ENCODE results near the gene SLC15A3.
A peak's percentile ranks its signal among the peaks of the same experiment; 100 is the strongest.

DNA sequence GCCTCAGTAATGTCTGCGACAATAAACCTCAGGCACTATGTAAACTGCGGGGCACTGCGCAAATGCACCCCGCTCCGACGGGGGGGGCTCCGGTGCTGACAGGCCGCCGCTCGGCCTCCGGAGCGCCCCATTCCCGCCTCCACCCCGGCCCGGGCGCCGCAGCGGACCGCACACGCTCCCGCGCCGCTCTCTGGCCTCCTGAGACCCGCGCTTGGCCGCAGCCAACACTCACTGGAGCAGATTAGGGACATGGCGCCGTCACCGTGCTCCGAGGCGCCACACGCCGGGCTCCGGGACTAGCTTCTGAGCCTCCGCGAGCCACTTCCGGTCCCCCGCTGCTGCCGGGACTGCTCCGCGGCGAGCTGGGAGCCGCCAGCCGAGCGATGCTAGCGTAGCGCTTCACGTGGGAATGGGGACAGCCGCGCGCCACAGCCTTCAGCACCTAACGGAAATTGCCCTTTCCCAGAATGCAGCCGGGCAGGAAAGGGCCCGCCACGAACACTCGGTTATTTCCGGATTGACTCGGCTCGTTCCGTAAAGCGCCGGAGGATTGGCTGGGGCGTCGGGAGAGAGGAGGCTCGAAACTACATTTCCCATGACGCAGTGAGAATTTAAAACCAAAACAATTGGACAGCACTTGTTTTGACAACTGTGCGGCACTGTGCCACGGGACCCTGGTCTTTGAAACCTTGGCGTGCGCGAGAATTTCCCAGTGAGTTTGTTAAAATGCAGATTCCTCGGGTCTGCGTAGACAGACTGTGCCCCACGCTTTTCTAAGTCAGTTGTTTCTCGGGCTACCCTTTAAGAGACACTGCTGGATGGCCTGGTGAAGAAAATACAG, 45.6 kb downstream of the SLC15A3 start, which contains the start of gene PRPF19:
- TF ChIP-seq, protein P1, sequence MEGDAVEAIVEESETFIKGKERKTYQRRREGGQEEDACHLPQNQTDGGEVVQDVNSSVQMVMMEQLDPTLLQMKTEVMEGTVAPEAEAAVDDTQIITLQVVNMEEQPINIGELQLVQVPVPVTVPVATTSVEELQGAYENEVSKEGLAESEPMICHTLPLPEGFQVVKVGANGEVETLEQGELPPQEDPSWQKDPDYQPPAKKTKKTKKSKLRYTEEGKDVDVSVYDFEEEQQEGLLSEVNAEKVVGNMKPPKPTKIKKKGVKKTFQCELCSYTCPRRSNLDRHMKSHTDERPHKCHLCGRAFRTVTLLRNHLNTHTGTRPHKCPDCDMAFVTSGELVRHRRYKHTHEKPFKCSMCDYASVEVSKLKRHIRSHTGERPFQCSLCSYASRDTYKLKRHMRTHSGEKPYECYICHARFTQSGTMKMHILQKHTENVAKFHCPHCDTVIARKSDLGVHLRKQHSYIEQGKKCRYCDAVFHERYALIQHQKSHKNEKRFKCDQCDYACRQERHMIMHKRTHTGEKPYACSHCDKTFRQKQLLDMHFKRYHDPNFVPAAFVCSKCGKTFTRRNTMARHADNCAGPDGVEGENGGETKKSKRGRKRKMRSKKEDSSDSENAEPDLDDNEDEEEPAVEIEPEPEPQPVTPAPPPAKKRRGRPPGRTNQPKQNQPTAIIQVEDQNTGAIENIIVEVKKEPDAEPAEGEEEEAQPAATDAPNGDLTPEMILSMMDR (IDR thresholded peaks at IDR 0.05): no peak
- TF ChIP-seq POLR2AphosphoS5 (IDR thresholded peaks at IDR 0.05; ENCODE audit: low read depth, low read length) (peak; percentile 93), SIN3A (IDR thresholded peaks at IDR 0.05; ENCODE audit: borderline replicate concordance, insufficient read depth, low read depth, low read length) (peak; percentile 84; the same call in 1 of the 2 replicates)

All from Panc1 (cell line).